Skin of body (tissue), 2 donors: ENCODE data around the gene NPAS3. TPM values are rescaled to one million over a fixed set of nuclear protein-coding genes. Genes with fewer than 3 reads are reported as not detected.
A peak's percentile ranks its signal among the peaks of the same experiment; 100 is the strongest.

ENCODE experiments used
- DNase-seq: peaks from one replicate; lab custom pipeline; 2025; lab: John Stamatoyannopoulos, UW
- total RNA-seq: library from RNA; depleted of rRNA; stranded (reverse); fragments of >200 nt; gene quantifications from one replicate; pipeline ENCODE4 v1.2.3, GENCODE V29; 2014

NPAS3 gene
- total RNA-seq, 1 donor from 2014 or later = 3.8 TPM

DNA sequence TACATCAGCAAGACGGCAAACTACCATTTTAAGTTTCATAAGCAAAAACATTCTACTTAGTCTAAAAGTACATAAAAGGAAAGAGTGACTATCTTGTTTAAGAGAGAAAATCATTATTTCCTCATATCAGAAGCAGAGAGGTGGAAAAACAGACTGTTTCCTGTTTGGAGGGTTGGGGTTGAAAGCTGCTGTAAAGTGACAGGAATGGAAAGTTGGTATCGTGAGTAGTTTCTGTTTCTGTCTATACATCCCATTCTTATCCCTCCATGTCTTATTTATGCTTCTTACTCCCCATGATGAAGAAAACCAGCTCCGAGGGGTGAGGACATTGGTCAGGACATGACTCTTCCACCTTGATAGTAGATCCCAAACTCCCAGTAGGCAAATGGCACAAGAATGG lies 795.7 kb downstream of the NPAS3 start:
- no peak for DNase-seq

DNA sequence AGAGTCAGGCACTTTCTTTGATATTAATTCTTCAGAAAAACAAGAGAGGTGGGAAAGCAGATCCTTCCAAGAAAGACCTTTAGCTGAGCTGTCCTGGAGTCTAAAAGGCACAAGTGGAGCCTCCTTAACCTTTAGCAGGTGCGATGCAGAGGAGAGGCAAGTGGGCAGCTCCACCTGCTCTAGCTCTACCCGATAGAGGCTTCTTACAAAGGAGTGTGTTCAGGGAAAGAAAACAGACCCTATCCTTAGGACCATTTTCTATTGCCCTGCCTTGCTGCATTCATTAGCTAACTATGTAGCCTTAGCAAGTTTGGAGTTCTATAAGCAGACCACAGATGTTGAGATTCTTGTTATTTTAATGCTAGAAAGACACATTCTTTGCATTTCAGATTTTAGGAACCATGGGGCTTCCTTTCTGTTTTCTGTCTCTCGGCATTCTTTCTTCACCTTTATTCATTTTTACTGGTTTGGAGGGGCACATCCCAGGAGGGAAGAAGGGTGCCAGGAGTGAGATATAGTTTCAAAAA lies 797.7 kb downstream of the NPAS3 start:
- no peak for DNase-seq

DNA sequence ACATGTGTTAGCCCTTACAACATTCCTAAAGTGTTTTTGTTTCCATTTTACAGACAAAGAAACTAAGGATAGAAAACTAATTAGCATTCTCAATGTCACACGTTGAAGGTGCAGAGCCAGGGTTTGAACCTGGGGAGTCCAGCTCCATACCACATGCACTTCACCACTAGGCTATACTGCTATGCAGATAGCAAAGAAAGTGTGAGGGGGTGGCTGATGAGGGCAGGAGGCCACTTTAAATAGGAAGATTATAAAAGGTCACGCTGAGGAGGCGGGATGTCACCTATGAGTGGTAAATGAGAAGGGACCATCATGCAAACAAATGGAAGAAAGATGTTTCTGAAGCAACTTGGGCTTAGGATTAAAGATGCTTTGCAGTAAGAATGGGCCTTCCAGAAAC lies 798.3 kb downstream of the NPAS3 start:
- DNase-seq = no peak

- no peak for DNase-seq
Measured at GRCh38 chr14:33737446-33737845, 798.8 kb downstream of the NPAS3 start.

- DNase-seq = no peak
Measured at GRCh38 chr14:33738029-33738428, 799.4 kb downstream of the NPAS3 start.

- DNase-seq = no peak
Measured at GRCh38 chr14:33738491-33738890, 799.8 kb downstream of the NPAS3 start.

- DNase-seq = no peak
Measured at GRCh38 chr14:33740531-33740930, 801.9 kb downstream of the NPAS3 start.

- DNase-seq = no peak
Measured at GRCh38 chr14:33742166-33742565, 803.5 kb downstream of the NPAS3 start.

DNA sequence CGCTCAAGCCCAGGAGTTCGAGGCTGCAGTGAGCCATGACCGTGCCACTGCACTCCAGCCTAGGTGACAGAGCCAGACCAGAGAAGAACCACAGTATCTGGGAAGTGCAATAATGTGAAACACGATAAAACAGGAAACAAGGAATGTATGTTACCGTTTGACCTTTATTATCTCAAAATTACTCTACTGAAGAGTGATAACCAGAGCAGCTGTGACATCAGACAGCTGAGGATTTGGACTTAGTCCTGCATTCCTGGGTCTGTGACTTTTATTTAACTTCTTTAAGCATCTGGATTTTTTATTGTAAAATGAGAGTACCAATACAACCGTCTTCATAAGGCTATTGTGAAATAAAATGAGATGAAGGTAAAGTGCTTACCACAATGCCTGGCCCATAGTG lies 806.5 kb downstream of the NPAS3 start:
- no peak for DNase-seq

DNA sequence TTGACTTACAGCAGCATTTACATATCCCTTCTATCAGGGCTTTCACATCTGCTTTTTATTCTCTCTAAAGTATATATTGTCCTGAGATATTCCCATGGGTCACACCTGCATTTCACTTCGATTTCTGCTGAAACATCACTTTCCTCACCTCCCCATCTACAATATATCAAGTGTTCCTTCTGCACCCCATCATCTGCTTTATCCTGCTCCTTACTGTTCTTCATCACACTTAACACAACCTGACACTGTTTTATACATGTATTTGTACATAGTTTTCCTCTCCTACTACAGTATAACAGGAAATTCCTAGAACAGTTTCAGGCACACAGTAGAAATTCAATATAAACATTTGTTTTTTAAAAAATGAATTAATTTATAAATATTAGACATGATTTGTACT lies 809.1 kb downstream of the NPAS3 start:
- no peak for DNase-seq

DNA sequence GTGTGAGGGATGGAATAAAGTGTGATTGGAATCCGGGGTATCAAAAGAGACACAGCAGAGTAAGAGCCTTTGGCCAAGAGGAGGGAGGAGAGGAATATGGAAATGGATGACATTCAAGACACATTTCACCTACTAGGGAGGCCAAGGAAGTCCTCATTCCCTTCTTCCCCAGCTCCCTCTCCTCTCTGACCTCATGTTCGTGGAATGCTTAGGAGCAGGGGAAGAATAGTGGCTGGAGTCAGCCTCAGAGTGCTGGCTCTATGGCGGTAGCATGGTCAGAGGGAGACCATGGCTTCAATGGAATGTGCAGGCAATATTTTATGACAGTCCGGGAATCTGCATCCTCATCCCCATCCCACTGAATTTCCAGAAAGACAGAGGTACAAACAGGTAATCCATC lies 815.6 kb downstream of the NPAS3 start:
- DNase-seq = no peak

GRCh38 chr14:33755358-33755757 lies 816.7 kb downstream of the NPAS3 start:
- DNase-seq = no peak

GRCh38 chr14:33756833-33757232 lies 818.2 kb downstream of the NPAS3 start:
- DNase-seq = no peak

GRCh38 chr14:33758547-33758946 lies 819.9 kb downstream of the NPAS3 start:
- no peak for DNase-seq

- DNase-seq = peak; percentile 27
Measured at GRCh38 chr14:33762161-33762851, 823.6 kb downstream of the NPAS3 start.

DNA sequence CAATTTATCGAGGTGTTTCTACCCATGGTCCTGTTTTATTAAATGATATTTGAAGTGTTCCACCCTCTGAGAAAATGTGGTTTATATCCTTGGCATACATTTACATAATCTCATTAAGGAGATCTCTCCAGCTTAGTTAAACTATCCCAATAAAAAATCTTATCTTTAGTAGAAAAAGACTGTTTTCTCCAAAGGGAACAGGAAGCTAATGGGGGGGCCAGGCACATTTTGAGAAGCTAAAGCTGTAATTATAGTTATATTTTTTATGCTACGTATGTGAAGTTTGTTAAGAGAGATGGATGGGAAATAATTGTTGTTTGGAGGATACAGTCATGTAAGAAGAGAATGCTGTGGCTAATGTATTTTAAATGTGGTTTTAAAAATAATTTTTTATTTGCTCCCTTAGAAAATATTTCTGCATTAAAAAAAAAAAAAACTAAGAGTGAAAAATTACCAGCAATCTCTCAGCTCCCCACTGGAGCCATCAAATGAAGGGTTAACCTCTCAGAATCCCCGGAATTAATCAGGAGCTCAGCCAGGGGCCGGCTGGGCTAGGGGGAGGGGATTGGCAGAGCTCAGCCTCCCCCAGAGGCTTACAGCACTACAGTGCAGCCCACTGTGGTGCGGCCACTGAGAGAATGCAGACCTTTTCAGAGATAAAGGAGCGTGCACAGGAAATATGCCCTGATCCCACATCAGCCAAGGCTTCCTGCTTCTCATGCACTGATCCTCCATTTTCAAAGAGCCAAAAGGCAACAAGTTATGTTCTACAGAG lies 826.4 kb downstream of the NPAS3 start:
- peak; percentile 27 for DNase-seq

DNA sequence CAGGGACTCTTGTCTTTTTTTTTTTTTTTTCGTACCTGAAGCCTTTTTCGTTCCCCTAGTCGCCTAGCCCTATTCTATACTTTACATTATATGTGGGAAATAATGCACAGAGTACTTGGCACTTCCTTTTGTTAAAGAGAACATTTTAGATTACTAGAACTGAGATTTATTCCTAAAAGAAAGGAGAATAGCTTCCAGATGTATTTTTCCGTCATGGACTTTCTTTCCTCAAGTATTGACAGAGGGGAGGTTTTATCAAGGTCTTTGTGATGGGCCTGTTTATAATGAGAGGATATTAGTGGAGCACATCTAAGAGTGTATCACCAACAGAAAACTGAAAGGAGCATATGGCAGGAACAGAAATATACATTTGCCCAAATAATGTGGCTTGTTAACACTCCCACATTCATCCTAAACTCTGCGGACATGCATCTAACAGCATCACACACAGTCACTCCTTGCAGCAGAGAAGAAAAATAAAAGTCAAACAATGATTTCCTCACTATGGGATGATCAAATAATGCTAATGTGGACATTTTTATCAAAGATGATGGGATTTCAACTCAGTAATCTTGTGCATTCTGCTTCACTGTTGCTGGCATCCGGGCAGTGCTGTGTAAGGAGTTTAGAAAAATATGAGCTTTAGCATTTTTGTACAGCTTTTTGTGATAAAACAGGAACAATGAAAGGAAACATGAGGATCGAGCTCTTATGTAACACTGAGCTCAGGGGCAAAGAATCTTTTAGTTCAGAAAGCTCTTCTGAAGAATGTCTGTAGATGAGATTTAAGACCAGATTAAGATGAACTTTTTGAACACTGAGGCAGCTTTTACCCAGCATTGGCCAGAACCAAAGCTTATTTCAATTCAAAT lies 829.1 kb downstream of the NPAS3 start:
- DNase-seq = peak; percentile 31

GRCh38 chr14:33768458-33768830 lies 829.8 kb downstream of the NPAS3 start:
- no peak for DNase-seq

DNA sequence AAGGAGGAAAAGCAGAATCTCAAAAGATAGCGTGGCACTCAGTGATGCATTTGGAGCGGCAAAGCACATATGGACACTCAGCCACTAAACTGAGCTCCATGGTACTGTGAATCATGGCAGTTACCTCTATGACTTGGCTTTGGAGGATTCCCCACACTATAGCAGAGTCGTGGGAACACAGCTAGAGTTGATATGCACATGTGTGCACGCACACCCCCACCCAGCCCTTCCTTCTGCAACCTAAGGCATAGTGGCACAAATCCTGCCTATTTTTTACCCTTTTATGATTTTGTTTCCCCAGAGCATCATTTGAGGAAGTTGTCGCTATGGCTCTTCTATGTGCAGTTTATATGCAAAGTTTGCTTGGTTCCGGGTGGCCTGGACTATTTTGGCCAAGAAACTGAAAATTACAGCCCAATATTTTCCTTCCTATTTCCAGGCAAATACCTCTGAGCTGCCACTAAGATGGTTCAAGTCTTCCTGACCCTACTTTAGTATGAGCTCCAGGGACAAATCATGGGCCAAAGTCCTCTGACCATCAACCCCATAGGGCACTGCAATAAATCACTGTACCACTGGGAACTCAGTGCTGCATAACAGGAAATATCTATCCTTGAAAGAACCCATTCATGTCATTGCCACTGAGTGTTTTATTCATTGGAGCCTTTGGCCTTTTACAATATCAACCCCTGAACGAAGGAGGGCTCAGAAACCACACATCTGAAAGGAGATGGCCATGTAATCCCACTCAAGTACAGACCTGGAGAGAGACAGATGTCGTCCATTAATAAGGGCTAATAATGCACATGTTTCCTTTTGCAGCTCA lies 834.7 kb downstream of the NPAS3 start:
- DNase-seq = no peak

- DNase-seq = no peak
Measured at GRCh38 chr14:33774161-33774560, 835.5 kb downstream of the NPAS3 start.
